ENCODE results near the gene TUT1.
A peak's percentile ranks its signal among the peaks of the same experiment; 100 is the strongest.
"Not testable (repeated sequence)": the region's sequence is repeated elsewhere in the genome, so short reads cannot be mapped to it uniquely, and the experiment has no call there.

The TUT1 gene

GRCh38 chr11:62605902-62606301 lies 14.6 kb upstream of the TUT1 start:
- no peak for DNase-seq

GRCh38 chr11:62605467-62605866 lies 14.1 kb upstream of the TUT1 start:
- no peak for DNase-seq

GRCh38 chr11:62604460-62605120 lies 13.3 kb upstream of the TUT1 start:
- DNase-seq: peak in 2 of 56 donors; percentile 8

GRCh38 chr11:62603776-62604299 lies 12.5 kb upstream of the TUT1 start:
- DNase-seq: no peak

- no peak for DNase-seq
Measured at GRCh38 chr11:62603072-62603408, 11.7 kb upstream of the TUT1 start.

- peak in 47 of 56 donors; percentile 50 to 91 (median 75) for DNase-seq
Measured at GRCh38 chr11:62602141-62603071, 11.1 kb upstream of the TUT1 start.

- DNase-seq: peak; percentile 60 to 99 (median 95)
Measured at GRCh38 chr11:62601372-62602140, 10.2 kb upstream of the TUT1 start, which contains the start of gene MTA2. Gene MTA2 (minus strand): TSS chr11:62601865. CDS start chr11:62601450, 415 bp downstream.

GRCh38 chr11:62601122-62601371 lies 9.7 kb upstream of the TUT1 start:
- DNase-seq: peak in 7 of 56 donors; percentile 32 to 67 (median 46)

GRCh38 chr11:62600367-62601121 lies 9.2 kb upstream of the TUT1 start:
- DNase-seq: no peak

- no peak for DNase-seq
Measured at GRCh38 chr11:62599901-62600300, 8.6 kb upstream of the TUT1 start.

GRCh38 chr11:62599069-62599696 lies 7.9 kb upstream of the TUT1 start:
- peak in 54 of 56 donors; percentile 40 to 96 (median 85) for DNase-seq

- DNase-seq: no peak
Measured at GRCh38 chr11:62595124-62595523, 3.8 kb upstream of the TUT1 start.

GRCh38 chr11:62593434-62594044 lies 2.2 kb upstream of the TUT1 start:
- peak in 45 of 56 donors; percentile 9 to 83 (median 54) for DNase-seq

GRCh38 chr11:62592989-62593421 lies 1.7 kb upstream of the TUT1 start:
- DNase-seq: peak in 34 of 56 donors; percentile 30 to 82 (median 56)

- peak in 2 of 56 donors; percentile 40 to 56 for DNase-seq
Measured at GRCh38 chr11:62592146-62592815, 958 bp upstream of the TUT1 start.

- DNase-seq: no peak
Measured at GRCh38 chr11:62588966-62589637, 2.2 kb downstream of the TUT1 start.

GRCh38 chr11:62585356-62585755 lies 6.0 kb downstream of the TUT1 start:
- DNase-seq: not testable (repeated sequence)

- DNase-seq: not testable (repeated sequence)
Measured at GRCh38 chr11:62581735-62582134, 9.6 kb downstream of the TUT1 start.

Measured in amygdala (tissue), 56 donors.